GM19438 (cell line): ENCODE measurements around the gene ROCK1.
A peak's percentile ranks its signal among the peaks of the same experiment; 100 is the strongest.
"Not testable (repeated sequence)": the region's sequence is repeated elsewhere in the genome, so short reads cannot be mapped to it uniquely, and the experiment has no call there.

Experiments
- ATAC-seq: cut with Tn5 transposase; IDR thresholded peaks from one replicate; pipeline ENCODE4 v1.9.1; 2021; ENCODE audit warnings: low read depth; ENCODE audit not compliant: unreplicated experiment

Gene ROCK1

DNA sequence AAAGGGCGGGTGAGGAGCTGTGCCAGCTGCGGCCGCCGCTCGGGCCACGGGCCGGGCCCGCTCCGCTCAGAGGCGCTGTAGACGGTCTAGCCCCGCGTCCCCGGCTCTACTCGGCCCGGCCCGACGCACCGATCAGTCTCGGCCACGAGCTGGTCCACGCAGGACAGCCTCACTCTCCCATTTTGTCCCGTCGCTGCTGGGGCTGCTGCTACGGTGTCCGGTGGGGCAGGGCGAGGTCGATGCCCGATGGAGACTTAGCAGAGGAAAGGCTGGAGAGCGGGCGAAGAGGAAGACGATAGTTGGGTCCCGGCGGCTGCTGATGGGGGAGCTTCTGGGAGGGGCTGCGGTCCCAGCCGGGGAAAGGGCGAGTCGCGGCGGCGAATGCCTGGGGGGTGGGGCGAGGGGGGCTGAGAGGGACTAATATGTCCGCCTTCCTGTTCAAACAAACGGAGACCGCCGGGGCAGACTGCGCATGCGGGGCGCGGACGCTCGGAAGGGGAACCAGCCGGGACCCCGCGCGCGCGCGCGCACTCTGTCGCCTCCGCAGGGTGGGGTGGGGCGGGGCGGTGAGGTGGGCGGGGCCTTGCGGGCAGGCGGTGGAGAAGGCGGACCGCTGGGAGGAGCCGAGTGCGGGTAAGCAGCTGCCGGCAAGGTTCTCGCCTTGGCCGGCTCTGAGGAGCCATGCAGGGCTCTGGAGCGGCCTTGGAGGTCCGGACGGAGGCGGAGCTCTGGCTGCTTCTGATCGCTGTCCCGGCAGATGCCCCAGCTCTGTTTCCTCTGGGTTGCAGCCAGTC lies at the start of gene ROCK1:
Gene ROCK1, minus strand, starts transcription at position 468 of the 794 bp plus-strand sequence. CDS start 903 bp downstream, outside the sequence.
- peak; percentile 90 for ATAC-seq

DNA sequence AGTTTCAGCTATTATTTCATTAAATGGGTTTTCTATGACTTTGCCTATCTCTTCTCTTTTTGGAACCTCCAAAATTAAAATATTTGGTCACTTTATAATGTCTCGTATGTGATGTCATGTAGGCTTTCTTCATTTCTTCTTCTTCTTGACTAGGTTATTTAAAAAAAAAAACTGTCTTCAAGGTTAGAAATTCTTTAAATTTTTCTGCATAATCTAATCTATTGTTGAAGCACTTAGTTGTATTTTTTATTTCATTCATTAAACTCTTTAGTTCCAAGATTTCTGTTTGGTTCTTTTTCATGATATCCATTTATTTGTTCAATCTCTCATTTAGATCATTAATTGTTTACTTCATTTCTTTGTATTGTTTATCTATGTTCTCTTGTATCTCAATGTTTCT lies 43.8 kb upstream of the ROCK1 start:
- no peak for ATAC-seq

DNA sequence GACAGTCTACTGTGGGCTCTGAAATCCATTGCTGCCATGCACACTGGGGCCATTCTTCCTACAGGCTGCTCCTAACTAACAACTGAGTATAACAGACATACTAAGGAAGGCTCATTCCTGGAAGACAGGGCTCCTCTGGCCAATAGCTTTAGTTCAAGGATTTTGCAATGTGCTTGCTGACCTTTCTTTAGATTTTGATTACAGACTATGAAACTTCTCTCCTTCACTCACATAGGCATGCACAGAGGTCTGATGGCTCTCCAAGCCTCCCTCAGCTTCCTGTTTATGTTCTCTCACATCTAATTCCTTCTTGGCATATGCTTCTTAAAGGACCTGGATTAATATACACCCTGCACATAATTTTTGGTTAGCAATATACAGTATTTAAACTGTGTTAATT lies 34.4 kb upstream of the ROCK1 start:
- ATAC-seq = no peak

DNA sequence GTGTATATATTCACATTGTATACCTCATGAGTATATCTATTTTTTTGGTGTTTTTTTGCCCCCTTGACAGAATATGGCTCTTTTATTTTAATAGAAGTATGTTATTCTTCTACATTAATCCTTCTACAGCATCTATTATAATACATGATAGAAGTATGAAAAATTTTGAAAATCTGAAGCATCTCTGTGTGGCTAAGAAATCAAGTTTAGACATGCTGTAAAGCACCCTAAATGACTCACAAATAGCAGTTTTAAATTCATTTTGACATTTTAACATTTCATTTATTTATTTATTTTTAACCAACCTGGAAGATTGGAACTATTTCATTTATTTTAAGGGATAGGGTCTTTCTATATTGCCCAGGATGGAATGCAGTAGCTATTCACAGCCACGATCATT lies 33.8 kb upstream of the ROCK1 start:
- ATAC-seq = no peak

DNA sequence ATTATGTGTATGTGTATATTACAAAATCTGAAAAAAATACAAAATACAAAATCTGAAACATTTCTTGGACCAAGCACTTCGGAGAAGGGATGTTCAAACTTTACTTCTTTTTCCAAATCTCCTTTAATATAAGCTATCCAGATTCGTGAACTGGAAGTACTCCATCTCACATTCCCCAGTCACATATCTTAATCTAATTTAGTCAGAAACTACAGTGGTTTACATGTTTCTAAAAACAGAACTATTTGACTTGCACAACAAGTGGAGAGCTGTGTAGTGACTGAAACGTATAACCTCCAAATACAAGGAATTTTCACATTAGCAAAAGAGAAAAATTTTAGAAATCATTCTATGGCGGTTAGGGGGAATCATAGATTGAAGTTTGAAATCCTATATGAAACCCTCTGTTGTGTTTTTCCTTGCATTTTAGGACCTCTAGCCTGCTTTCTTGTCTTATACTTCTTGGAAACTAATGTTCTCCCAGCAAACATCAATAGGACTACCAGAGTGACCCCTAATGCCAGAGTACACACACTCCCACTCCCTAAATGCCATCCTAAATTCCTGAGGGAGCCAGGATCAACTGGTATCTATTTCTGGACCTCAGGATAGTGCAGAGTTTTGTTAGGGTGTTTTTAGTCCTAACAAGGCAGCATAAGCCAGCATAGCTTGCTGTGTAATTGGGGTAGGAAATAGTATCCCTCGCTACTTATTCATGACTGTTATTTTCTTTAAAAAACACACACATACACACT lies 30.2 kb upstream of the ROCK1 start:
- no peak for ATAC-seq

DNA sequence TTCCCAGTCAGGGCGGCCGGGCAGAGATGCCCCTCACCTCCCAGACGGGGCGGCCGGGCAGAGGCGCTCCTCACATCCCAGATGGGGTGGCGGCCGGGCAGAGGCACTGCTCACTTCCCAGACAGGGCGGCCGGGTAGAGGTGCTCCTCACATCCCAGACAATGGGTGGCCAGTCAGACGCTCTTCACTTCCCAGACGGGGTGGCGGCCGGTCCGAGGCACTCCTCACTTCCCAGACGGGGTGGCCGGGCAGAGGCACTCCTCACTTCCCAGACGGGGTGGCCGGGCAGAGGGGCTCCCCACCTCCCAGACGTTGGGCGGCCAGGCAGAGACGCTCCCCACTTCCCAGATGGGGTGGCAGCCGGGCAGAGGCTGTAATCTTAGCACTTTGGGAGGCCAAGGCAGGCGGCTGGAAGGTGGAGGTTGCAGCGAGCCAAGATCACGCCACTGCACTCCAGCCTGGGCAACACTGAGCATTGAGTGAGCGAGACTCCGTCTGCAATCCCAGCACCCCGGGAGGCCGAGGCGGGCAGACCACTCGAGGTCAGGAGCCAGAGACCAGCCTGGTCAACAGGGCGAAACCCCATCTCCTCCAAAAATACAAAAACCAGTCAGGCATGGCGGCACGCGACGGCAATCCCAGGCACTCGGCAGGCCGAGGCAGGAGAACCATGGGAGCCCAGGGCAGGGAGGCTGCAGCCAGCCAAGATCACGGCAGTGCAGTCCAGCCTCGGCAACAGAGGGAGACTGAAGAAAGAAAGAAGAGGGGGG lies 26.3 kb upstream of the ROCK1 start:
- ATAC-seq = not testable (repeated sequence)

DNA sequence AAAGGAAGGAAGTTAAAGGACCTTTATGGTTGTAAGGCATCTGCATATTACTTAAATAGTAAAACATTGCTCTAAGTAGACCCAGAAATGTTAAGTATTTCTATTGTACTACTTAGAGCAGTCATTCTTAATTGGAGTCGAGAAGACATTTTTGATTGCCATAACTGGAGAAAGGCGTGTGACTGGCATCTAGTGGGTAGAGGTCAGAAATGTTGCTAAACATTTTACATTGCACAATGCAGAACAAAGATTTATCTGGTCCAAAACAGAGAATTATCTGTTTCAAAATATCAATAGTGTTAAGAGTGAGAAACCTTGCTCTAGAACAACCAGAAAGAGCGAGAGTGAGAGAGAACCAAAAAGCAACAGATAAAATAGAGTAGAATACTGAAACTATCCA lies 23.3 kb upstream of the ROCK1 start:
- ATAC-seq = no peak

DNA sequence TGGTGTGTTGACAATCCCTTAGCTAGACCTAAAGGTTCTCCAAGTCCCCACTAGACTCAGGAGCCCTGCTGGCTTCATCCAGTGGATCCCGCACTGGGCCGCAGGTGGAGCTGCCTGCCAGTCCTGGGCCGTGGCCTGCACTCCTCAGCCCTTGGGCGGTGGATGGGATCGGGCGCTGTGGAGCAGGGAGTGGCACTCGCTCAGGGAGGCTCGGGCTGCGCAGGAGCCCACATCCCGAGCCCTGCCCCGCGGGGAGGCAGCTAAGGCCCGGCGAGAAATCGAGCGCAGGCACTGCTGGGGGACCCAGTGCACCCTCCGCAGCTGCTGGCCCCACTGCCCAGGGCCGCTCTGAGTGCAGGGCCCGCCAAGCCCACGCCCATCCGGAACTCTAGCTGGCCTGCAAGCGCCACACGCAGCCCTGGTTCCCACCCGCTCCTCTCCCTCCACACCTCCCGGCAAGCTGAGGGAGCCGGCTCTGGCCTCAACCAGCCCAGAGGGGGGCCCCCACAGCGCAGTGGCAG lies 20.8 kb upstream of the ROCK1 start:
- no peak for ATAC-seq

DNA sequence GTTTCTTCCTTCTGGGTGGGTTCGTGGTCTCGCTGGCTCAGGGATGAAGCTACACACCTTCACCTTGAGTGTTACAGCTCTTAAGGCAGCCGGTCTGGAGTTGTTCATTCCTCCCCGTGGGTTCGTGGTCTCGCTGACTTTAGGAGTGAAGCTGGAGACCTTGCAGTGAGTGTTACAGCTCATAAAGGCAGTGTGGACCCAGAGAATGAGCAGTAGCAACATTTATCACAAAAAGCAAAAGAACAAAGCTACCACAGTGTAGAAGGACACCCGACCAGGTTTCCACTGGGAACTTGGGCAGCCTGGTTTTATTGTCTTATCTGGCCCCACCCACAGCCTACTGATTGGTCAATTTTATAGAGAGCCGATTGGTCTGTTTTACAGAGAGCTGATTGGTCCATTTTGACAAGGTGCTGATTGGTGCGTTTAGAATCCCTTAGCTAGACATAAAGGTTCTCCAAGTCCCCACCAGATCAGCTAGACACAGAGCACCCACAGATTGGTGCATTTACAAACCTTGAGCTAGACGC lies 20.1 kb upstream of the ROCK1 start:
- ATAC-seq = no peak

DNA sequence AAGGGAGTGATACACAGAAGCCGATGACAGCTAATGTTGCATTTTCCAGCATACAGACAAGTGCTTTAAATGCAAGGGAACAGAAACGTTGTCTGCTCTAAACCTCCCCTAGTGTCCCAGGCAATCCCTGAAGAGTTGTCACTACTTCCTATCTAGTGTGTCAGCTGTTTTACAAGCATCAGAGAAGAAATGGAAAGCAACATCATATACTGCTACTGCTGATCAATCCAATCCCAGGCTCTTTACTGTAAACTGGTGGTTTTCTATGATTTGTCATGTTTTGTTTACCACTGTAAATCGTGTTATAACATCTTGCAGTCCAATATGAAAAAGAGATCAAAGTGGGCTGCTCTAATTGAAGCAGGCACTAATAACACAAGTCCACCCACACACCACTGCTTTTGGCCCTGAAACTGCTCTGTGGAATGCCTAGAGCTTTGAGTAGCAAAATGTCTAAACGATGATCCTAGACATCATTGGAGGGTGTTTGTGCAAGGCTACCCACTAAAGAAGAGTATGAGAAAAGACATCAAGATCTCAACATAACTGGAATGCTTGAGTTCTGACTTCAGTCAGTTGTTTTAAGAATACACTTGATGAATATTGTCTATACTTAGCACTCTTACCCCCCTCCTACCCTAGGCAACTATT lies 18.1 kb upstream of the ROCK1 start:
- no peak for ATAC-seq

DNA sequence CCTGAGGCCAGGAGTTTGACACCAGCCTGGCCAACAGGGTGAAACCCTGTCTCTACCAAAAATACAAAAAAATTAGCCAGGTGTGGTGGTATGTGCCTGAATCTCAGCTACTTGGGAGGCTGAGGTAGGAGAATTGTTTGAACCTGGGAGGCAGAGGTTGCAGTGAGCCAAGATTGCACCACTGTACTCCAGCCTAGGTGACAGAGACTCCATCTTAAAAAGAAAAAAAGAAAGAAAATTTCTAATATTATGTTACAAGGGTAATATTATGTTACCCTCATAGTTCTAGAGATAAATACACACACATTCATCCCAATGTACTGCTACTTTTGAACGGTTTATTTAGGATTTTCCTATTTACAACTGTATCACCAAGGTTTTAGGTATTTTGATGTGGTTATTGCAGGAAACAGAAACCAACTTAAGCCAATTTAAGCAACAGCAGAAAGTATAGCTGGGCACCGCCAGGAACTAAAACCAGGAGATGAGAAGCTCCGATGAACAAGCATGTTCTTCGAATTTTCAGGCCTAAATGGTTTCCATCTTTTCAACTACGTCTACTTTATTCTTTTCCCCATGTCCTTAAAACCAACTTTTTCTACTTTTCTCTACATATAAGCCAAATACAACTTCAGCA lies 11.8 kb upstream of the ROCK1 start:
- no peak for ATAC-seq

DNA sequence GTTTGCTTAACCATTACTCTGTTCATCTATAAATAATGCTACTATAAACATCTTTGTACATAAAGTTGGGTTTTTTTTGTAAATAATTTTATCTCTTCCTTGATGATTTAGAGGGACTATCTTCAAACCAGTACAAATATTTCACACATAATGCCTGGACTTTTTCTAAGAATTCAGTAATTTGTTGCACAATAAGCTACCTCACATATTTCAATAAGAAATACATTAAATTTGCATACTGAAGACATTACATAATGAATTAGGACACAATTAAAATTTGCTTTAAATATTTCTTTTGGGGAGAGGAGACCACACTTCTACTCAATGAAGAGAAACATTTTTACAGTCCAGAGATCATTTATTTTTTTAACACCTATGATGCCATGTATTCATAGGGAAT lies 7.2 kb upstream of the ROCK1 start:
- no peak for ATAC-seq

DNA sequence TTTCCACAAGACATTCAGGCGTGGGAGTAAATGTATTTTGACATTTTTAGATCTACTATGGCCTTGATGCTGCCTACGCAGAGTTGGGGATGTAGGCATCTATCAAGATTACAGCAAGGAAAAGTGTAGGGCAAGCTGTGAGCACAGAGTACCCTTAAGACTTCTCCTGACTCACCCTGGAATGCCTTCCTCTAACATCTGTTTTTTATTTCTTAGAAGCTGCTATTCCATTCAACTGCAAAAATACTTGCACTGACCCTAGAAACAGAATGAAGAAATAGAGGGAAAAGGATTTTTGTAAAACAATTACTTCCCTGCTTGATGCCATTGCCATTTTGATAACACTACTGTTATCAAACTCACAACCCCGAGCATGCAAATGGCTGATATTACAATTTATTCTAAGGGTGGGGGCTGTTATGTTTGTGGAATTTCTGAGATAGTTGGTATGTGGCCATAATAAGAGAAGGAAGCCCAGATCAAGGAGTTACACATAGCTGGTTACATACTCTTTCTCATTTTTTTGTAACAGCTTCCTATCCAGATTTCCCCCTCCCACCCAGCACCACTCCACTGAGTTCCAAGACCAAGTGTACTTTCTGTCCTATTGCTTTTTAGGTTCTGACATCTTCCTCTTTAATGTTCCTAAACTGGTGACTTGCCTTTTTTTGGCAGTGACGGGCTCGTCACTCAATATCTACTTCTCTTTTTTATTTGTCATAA lies 6.0 kb upstream of the ROCK1 start:
- ATAC-seq = no peak

DNA sequence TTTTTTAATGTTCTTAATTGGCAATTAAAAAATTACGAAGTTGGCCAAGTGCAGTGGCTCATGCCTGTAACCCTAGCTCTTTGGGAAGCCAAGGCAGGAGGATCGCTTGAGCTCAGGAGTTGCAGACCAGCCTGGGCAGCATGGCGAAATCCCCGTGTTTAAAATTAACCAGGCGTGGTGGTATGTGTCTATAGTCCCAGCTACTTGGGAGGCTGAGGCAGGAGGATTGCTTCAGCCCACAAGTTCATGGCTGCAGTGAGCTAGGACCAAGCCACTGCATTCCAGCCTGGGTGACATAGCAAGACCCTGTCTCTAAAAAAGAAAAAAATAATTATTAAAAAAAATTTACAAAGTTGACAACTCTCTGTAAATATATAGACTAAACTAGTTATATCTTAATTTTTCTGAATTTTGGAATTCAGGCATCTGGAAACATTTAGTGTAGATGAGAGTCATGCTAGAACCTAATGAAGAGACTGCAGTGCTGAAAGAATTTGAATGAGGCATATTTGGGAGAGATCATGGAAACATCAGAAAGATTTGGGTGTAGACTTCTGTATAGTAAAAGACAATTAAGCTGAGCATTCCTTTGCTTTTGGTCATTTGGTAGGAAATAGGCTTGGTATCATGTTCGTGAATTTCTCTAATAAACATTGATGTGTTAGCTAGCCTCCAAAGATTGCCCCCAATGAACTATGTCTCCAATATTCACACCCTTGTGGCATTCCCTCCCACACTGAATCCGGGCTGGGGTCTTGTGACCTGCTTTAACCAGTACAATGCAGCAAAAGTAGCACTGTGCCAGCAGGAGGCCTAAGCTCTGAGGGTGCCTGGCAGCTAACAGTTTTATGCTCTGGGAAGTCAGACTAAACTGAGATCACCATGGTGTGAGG lies 4.2 kb upstream of the ROCK1 start:
- ATAC-seq = no peak

DNA sequence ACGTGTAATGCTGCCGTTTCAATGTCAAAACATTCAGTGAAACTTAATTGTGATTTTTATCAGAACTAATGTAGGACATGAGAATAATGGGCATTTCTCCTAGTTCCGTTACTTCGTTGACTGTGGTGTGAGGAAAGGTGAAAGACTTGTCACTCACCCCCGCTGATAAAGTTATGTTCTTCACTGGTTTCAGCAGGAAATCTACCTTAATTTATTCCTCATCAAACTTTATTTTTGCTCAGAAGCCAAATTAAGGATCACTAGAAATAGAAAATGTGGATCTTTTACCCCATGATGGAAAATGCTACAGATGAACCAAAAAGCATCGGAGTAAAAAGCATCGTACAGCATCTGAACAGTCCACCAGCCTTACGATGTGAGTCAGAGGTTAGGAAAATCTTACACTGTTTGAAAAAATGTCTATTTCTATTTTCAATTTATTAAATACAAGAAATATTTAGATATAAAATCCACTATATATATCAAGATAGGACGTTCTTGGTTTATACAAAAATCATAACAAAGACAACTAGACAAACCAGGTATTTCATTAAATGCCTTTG lies 1.0 kb upstream of the ROCK1 start:
- ATAC-seq = no peak

DNA sequence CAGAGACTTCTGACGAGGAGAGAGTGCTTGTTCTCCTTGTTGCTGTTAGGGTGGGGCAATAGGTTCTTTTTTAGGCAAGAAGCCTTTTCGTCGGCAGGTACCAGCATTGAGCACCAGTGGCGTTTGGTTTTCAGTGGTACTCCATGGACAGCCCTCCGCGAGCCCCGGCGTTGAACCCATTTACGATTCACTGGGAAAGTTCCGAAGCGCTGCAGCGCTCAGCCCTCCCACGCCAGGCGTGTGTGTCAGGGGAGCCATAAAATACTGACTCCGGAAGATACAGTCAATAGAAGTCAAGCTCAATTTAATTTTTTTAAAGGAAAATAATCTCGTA lies 494 bp upstream of the ROCK1 start:
- ATAC-seq = no peak

DNA sequence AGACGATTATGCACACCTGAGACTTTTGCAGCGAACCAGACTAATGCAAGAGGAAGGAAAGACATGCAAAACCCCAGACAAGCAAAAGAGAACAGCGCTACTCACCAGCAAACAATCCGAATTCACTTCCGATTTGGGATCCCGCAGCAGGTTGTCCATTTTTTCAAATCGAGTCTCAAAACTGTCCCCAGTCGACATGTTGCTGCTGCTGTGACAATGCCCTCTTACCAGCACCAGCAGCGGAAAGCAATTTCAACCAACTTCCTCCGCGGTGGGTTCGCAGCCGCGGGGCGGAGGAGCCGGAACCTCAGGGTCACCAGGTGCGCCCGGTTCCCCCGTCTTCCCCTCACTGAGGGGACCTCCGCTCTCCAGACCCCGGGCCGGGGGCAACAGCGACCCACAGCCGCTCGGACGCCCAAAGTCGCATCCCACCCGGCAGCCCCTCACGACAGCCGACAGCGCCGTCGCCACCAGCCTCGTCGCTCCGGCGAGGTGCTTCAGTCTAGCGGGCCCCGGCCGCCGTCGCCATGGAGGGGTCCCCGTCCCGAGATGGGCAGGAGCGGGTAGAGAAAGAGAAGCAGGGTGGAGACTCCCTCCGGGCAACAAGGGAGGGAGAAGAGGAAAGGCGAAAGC lies 784 bp downstream of the ROCK1 start:
- ATAC-seq = peak; percentile 33
